Fibroblast of skin of left quadriceps (primary cell): ENCODE results near the gene P2RY6.
A peak's percentile ranks its signal among the peaks of the same experiment; 100 is the strongest.

Experiments
- DNase-seq, 2 experiments: peaks; one replicate each; pipeline ENCODE4 v3.0.0-alpha.2; 2013; ENCODE audit warnings: low read depth in 2 of 2

Gene P2RY6

DNA sequence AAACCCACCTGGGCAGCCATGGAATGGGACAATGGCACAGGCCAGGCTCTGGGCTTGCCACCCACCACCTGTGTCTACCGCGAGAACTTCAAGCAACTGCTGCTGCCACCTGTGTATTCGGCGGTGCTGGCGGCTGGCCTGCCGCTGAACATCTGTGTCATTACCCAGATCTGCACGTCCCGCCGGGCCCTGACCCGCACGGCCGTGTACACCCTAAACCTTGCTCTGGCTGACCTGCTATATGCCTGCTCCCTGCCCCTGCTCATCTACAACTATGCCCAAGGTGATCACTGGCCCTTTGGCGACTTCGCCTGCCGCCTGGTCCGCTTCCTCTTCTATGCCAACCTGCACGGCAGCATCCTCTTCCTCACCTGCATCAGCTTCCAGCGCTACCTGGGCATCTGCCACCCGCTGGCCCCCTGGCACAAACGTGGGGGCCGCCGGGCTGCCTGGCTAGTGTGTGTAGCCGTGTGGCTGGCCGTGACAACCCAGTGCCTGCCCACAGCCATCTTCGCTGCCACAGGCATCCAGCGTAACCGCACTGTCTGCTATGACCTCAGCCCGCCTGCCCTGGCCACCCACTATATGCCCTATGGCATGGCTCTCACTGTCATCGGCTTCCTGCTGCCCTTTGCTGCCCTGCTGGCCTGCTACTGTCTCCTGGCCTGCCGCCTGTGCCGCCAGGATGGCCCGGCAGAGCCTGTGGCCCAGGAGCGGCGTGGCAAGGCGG lies 24.5 kb downstream of the P2RY6 start:
- no peak for DNase-seq

- no peak for DNase-seq
Observed at GRCh38 chr11:73297231-73297590, 25.1 kb downstream of the P2RY6 start.

DNA sequence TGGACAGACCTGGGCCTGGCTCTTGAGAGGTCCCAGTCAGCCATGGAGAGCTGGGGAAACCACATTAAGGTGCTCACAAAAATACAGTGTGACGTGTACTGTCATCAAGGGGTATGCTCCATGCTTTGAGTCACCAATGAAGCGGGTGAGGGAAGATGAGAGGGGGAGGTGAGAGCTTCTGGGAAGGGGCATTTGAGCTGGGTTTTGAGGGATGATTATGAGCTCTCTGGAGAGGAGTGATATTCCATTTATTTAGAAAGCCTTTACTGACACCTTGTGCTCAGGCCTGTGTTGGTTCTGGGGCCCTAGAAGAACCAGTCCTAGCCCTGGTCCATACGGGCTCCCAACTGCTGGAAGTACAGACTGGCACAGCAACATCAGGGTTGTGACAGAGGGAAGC lies 25.6 kb downstream of the P2RY6 start:
- no peak for DNase-seq

DNA sequence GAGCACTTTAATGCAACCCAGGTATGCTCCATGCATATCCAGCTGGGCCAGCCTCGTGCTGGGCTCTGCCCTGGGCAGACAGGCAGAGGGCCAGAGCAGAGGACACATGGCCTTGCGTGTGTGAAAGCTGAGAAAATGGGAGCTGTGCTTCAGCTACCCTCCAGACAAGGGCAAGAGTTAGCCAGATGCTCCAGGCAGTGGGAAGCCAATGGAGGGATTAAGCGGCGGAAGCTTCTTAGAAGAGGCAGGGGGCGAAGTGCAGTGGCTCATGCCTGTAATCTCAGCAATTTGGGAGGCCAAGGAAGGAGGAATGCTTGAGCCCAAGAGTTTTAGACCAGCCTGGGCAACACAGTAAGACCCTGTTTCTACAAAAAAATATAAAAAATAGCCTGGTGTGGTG lies 26.1 kb downstream of the P2RY6 start:
- no peak for DNase-seq

- DNase-seq: no peak
Observed at GRCh38 chr11:73299751-73300150, 27.6 kb downstream of the P2RY6 start.

DNA sequence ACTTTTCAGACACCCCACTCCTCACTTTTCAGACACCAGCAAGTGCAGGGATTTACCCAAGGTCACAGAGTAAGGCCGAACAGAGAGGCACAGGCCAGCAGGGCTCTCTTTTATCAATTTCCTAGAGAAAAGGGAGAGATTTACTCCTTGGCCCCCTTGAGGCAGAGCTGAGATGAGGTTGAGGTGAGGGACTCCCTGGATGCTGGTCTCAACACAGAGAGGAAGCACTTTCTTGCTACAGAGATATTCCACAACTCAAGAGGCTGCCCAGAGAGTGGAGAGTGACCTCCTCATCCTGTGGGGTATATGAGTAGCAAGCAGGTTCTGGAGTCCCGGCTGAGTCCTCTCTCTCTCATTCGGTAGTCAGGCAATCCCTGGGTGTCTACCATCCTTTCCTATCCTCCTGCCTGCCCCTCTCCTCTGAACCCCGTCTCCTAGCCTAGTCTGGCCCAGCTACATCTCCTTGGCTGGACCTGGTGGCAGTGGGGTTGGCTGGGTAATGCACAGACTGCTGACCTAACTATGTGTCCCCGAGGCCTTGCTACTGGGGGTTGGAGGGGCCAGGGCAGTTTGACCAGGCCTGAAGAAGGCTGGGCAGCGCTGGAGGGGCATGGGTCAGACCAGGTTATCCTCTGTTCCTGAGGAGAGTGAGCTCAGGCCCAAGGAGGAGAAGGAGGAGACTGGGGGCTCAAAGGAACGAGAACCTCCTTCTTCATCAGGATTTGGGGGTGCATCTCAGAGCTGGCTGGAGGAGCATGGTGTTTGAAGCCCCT lies 34.1 kb downstream of the P2RY6 start:
- no peak for DNase-seq

GRCh38 chr11:73306977-73307322 lies 34.8 kb downstream of the P2RY6 start:
- no peak for DNase-seq

DNA sequence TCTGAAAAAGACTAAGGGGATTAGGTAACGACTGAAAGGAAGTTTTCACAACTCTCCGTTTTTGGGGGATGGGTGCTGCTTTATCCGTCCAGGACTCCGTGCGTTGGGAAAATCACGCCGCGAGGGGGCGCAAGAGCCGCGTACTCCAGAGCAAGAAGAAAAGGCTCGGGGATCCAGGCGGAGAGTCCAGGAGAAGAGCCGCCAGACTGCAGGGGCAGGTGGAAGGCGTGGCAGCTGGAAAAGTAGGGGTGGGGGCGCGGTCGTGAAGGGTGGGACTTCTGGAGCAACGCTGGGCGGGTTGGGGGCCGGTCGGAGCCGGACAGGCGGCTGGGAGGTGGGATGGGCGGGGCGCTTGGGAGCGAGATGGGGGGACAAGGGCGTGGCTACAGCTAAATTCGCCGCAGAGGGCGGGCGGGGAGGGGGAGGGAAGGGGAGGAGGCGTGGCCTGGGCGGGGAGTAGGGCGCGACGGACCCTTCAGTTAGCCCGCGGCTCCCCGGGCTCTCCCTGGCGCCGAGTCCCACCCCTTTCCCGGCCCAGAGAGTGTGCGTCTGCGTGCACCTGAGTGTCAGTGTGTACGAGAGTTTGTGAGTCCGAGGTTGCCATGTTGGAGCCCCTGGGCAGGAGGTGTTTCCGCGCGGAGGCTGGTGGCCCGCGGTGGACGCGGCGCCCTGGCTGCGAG lies 35.3 kb downstream of the P2RY6 start:
- DNase-seq: peak; percentile 96

DNA sequence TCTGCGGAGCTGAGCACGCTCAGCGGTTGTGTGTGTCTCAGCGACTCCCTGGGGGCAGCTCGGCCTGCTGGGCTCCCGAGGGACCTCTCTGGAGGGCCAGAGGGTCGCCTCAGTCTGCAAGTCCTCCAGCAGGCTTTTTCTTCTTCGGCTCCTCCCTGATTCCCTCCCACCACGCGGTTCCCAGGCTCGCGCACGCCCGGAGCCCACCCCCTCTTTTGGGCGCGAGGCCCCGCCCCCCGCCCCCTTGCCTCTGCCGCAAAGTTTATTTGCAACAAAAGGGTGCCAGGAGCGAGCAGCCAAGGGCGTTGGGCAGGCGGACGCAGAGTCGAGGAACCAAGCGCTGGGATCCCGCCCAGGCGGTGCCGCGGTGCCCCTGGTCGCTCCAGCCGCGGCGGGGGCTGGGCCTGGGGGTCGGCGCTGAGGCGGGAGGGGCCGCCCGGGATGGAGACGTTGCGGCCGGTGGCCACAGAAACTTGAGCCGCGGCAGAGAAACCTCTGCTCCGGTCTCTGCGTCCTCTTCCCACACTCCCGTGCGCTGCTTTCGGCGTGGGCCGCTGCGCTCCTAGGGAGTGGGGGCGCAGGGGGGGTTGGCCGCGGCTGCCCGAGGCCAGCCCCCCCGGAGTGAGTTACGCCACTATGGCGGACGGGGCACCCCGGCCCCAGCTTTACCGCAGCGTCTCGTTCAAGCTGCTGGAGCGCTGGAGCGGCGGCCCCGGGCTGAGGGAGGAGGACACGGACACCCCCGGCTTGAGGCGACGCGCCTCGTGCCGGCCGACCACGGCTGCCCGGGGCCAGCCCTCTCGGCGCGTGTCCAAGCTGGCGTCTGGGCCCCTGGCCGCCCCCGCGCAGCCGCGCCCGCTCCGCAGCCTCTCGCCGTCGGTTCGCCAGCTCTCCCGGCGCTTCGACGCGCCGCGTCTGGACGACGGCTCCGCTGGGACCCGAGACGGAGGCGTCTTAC lies 36.1 kb downstream of the P2RY6 start, which contains the start of gene ARHGEF17:
ARHGEF17 (plus strand) TSS at position 274 of the 958 bp plus-strand sequence; CDS start at position 637, 363 bp downstream.
- peak; percentile 56 to 68 for DNase-seq

- peak; percentile 91 for DNase-seq
Observed at GRCh38 chr11:73308961-73309919, 37.1 kb downstream of the P2RY6 start.

- no peak for DNase-seq
Observed at GRCh38 chr11:73310076-73310475, 37.9 kb downstream of the P2RY6 start.

DNA sequence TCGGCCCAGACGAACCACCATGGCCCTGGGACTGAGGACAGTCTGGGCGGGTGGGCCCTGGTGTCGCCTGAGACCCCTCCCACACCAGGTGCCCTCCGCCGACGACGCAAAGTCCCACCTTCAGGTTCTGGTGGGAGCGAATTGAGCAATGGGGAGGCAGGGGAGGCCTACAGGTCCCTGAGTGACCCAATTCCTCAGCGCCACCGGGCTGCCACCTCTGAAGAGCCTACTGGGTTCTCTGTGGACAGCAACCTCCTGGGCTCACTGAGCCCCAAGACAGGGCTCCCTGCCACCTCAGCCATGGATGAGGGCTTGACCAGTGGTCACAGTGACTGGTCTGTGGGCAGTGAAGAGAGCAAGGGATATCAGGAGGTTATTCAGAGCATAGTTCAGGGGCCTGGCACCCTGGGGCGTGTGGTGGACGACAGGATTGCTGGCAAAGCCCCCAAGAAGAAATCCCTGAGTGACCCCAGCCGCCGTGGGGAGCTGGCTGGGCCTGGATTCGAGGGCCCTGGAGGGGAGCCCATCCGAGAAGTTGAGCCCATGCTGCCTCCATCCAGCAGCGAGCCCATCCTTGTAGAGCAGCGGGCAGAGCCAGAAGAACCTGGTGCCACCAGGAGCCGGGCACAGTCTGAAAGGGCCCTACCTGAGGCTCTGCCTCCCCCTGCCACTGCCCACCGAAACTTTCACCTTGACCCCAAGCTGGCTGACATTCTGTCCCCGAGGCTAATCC lies 38.7 kb downstream of the P2RY6 start:
- DNase-seq: no peak

DNA sequence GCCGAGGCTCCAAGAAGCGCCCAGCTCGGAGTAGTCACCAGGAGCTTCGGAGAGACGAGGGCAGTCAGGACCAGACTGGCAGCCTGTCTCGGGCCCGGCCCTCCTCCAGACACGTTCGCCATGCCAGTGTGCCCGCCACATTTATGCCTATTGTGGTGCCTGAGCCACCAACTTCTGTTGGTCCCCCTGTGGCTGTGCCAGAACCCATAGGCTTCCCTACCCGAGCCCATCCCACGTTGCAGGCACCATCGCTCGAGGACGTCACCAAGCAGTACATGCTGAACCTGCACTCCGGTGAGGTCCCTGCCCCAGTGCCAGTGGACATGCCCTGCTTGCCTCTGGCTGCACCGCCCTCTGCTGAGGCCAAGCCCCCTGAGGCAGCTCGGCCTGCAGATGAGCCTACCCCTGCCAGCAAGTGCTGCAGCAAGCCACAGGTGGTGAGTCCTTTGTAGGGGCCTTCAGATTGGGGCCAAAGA lies 39.3 kb downstream of the P2RY6 start:
- DNase-seq: no peak

- no peak for DNase-seq
Observed at GRCh38 chr11:73312036-73312435, 39.9 kb downstream of the P2RY6 start.

DNA sequence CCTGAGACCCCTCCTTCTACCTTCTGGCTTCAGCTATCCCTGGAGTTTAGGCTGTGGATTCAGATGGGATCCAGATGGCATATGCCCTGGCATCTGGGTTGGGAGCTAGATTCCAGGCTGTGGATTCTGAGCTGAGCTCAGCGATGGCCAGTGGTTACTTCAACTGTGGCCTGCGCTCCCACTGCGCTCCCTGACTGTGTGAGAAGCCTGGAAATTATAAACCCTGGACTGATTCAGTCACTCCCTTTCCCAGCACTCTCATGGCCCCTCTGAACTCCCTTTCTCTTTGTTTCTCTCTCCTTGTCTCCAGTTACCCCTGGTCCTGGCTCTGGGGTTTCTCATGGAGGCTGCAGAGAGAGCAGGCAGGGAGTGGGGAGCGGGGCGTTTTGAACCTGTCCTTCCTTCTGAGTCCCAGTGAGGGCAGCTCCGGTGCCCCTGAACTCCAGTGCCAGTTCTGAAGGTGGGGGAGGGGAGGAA lies 40.8 kb downstream of the P2RY6 start:
- DNase-seq: no peak

DNA sequence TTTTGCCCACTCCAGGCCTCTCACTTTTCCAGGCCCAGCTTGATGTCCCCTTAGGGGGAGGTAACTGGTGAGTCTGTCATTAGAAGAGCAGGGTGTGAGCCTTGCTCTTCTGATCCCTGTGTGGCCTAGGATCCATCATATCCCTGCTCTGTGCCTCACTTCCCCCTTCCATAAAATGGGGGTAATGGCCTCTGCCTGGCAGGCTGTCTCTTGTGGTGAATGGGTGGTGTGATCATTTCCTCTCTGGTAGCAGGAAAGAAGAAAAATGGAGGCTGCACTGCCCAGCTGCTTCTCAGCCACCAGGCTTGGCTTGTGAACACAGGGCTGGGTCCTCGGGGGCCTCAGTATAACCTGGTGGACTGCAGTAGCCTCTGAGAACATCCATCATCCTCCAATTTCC lies 41.5 kb downstream of the P2RY6 start:
- no peak for DNase-seq

DNA sequence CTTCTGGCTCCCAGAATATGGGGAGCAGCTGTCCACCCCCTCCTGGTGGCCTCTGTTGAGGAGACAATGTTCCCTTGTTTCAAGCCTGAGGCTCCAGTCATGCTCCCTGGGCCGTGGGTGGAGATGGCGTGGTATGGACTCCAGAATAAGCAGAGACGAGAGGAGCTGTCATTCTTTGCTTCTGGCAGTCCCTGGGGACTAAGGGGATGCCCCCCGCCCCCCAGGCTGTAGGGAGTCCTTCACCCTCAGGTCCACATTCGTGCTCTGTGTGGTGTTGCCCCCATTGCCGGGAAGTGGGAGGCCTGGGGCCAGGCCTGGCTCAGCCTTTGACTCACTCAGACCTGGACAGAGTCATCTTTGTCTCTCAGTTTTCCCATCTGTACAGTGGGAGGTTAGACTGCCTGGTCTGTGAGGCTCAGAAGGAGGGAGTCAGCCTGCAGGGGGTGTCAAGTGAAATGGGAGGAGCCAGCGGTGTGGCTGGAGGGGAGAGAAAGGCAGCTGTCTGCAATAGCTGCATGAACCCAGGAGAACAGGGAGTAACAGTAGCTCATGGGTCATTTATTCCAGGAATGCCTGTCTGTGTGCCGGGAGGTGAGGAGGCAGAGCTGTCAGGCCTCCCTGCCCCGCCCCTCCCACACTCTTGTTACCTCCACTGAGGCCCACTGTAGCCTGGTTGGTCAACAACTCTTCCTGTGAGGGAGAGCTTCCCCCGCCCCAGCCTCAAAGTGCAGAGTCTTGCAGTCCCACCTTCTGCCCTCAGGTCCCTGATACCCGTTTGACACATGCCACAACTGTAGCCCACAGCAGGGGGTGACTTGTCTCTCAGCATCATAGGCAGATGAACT lies 42.2 kb downstream of the P2RY6 start:
- no peak for DNase-seq

DNA sequence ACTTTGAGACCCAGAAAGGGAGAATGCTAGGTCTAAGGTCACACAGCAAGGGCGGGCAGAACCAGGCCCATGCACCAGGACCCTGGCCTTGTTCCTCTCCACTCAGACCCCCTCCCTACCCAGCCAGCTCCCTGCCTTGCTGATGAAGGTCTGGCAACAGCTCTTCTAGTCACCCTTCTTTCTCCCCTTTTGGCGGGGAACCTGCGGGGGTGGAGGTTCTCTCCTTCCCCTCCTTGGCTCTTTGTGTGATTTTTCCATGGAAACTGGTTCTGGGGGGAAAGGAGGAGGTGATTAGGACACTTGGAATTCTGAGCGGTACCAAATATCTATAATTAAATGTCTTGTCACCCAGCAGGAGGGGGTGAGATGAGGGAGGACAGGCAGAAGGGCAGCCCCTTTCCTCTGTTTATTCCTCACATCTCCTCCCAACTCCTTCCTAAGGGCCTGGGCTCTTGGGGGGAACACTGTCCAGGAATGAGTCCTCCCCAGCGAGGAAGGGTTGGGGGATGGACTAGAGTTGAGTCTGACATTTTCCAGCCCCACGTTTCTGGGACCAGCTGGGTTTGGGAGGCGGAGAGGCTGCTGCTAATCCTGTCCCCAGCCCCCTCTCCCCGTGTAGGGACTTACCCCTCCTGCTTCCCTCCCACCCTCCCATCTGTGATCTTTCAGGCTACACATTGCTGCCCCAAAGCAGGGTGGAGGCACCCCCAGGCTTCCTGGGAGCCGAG lies 43.3 kb downstream of the P2RY6 start:
- DNase-seq: no peak
